ENCODE data around the gene MRPS34.

DNA sequence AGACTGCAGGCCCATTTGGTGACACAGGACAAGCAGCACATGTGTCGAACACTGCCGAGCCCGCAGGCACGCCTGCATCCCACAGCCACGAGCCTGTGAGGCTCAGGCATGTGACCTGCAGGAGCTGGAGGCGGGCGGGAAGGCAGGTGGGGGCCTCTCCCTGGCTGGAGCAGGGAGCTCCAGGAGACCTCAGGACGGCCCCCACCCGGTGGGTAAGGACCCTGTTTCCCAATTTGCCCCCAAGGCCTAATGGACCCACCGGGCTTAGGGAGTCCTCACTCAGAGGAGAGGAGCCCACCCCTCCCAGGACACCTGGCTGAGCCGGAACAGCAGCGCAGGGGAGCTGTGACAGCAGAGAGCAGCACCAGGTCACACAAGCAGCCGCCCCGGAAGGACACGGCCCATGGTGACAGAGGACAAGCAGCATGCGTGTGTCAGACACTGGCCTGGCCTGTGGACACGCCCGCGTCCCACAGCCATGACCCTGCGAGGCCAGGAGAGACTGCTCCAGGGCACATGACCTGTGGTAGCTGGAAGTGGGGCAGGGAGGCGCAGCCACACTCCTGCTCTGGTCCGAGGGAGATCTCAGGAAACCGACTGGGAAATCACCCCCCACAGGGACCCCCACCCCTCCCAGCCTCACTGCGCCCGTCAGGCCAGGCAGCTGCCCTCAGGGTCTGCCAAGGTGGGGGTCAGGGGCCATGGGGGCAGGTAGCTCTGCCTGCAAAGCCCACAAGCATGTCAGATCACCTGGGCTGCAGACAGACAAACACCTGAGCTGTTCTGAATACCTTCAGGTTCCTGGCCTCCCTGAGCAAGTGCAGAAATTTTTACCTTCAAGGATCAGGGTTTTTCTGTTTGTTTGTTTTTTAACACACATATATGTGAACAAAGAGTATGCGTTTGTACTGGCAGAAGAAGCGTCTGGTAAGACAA lies 7.1 kb upstream of the MRPS34 start:
- no peak for TF ChIP-seq POLR2AphosphoS5 (IDR thresholded peaks at IDR 0.05; ENCODE audit: low read depth, low read length)
- no peak for TF ChIP-seq POLR2A (IDR thresholded peaks at IDR 0.05; ENCODE audit: low read depth, low read length)

Measured in GM12891 (cell line).